GM19043 (cell line): ENCODE measurements around the gene ARHGAP24.
"Not testable (repeated sequence)": the region's sequence is repeated elsewhere in the genome, so short reads cannot be mapped to it uniquely, and the experiment has no call there.

Experiments
- ATAC-seq: cut with Tn5 transposase; IDR thresholded peaks from one replicate; pipeline ENCODE4 v1.9.1; 2021; ENCODE audit warnings: low read depth; ENCODE audit not compliant: unreplicated experiment

Gene ARHGAP24

GRCh38 chr4:85833302-85833701 is 358.4 kb downstream of the ARHGAP24 start:
- ATAC-seq = no peak

- no peak for ATAC-seq
Measured at GRCh38 chr4:85834934-85835333, 360.0 kb downstream of the ARHGAP24 start.

- no peak for ATAC-seq
Measured at GRCh38 chr4:85836588-85837438, 361.9 kb downstream of the ARHGAP24 start.

GRCh38 chr4:85837439-85837733 is 362.4 kb downstream of the ARHGAP24 start:
- ATAC-seq = no peak

GRCh38 chr4:85839981-85840451 is 365.1 kb downstream of the ARHGAP24 start:
- not testable (repeated sequence) for ATAC-seq

GRCh38 chr4:85842540-85842939 is 367.6 kb downstream of the ARHGAP24 start:
- no peak for ATAC-seq

- not testable (repeated sequence) for ATAC-seq
Measured at GRCh38 chr4:85853740-85854139, 378.8 kb downstream of the ARHGAP24 start.

GRCh38 chr4:85854546-85854945 is 379.6 kb downstream of the ARHGAP24 start:
- ATAC-seq = no peak

- no peak for ATAC-seq
Measured at GRCh38 chr4:85860066-85860740, 385.3 kb downstream of the ARHGAP24 start.

- ATAC-seq = no peak
Measured at GRCh38 chr4:85861064-85861765, 386.3 kb downstream of the ARHGAP24 start.

GRCh38 chr4:85862896-85863295 is 387.9 kb downstream of the ARHGAP24 start:
- ATAC-seq = no peak

- ATAC-seq = no peak
Measured at GRCh38 chr4:85864259-85865205, 389.6 kb downstream of the ARHGAP24 start.

- no peak for ATAC-seq
Measured at GRCh38 chr4:85865256-85865655, 390.3 kb downstream of the ARHGAP24 start.

- ATAC-seq = no peak
Measured at GRCh38 chr4:85866508-85866907, 391.6 kb downstream of the ARHGAP24 start.

GRCh38 chr4:85867271-85867670 is 392.3 kb downstream of the ARHGAP24 start:
- ATAC-seq = no peak

GRCh38 chr4:85869181-85869580 is 394.2 kb downstream of the ARHGAP24 start:
- no peak for ATAC-seq

GRCh38 chr4:85870298-85871083 is 395.5 kb downstream of the ARHGAP24 start:
- ATAC-seq = no peak

GRCh38 chr4:85873566-85873965 is 398.6 kb downstream of the ARHGAP24 start:
- no peak for ATAC-seq

- no peak for ATAC-seq
Measured at GRCh38 chr4:85879518-85879917, 404.6 kb downstream of the ARHGAP24 start.
